NCI-H69 (cell line): ENCODE data around the gene WFDC2.
"Not testable (repeated sequence)": the region's sequence is repeated elsewhere in the genome, so short reads cannot be mapped to it uniquely, and the experiment has no call there.

Source experiments
- DNase-seq: peaks from one replicate; lab custom pipeline; 2025; lab: John Stamatoyannopoulos, UW

WFDC2 gene

DNA sequence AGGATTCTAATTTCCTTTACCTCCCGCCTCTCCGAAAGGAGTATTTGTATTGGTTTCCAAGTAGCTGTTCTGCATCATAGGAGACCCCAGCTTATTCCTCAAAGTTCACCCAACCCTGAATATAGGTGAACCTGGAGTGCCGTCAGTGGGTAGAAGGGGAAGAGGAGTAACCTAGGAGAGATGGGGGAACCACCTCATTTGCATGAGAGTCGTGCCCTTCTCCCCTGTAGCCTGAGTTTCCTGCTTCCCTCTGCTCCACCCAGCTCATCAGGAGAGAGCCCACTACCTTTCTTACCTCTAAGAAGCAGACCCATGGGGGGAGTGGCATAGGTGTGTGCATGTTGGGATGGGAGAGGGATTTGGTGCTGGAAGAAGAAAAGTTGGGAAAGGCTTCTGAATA is 17.3 kb upstream of the WFDC2 start:
- no peak for DNase-seq

DNA sequence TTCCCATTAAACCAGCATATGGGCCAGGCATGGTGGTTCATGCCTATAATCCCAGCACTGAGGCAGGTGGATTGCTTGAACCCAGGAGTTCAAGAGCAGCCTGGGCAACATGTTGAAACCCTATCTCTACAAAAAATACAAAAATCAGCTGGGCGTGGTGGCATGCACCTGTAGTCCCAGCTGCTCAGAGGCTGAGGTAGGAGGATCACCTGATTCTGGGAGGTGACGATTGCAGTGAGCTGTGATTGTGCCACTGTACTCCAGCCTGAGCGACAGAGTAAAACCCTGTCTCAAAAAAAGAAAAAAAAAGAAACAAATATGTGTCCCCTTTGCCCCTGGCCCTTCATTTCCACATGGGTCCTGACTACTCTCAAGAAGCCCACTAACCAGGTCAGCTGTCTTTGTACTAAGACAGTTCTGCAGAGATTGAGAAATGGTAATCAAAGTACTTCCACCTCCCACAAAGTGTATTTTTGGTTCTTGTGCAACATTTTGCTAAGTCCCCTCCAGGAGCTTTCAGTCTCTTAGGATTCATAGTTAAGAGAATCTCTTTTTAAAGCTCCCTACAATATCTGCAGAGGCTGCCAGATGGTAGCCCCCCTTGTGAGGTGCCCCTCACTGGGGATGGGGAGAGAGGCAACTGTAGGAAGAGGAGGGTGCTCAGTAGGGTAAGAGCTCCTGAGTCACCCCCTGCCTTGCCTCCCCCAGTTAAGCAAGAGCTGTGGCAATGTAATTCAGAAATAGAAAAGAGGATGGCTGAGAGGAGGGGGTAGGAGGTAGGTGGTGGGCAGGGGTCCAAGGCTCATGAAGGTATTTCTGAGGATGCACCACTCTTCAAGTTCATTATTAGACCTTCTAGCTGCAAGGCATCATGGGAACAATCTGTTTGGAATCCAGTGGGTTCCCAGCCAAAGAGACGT is 16.5 kb upstream of the WFDC2 start:
- no peak for DNase-seq

DNA sequence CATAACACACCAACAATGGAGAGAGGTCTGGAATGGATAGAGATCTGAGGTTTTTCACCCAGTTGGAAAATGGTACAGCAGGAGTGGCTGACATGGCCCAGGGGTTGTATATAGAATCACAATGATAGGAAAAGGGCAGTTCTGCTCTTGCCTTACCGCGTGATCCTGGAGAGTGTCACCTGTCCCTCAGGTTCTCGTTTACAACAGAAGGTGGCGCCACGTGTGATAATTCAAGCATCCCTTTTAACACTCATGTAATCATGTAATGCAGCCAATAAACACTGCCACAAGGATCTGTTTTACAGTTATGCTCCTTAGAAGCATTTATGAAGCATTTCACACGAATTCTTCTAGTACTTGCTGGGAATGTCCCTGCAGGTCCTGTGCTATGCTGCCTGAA is 12.9 kb upstream of the WFDC2 start:
- peak; percentile 61 for DNase-seq

DNA sequence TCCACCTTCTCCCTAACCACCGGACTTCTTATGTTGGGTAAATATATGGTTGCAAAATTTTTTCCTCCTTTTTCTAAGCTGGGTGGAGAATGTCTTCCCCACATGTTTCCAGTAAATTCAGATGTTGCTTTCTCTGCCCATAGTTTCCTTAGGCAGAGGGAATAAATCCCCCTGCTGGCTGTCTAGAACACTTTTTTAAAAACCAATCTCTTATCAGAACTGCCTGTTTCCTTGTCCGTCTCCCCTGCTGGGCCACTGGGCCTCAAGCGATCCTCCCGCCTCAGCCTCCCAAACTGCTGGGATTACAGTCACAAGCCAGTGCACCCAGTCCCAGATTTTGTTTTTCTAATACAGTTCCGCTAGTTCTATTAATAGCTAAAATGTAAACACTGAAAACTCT is 9.9 kb upstream of the WFDC2 start:
- DNase-seq: no peak

DNA sequence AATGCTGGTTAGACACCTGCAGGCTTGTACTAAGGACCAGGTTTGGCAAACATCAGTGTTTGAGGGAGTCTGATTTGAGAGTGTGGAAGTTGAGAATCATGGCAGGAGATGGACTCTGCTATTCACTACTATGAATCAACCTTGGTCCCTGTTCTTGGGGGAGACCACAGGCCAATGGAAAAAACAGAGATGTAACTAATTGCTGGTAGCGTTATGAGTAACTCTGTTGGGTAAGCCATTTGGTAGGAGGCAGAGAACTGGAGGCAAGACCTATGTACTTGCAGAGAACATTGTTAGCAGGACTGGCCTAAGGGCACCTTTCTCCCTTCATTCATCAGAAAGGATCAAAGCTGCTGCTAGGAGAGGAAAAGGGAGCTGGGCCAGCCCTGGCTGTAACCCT is 8.3 kb upstream of the WFDC2 start:
- DNase-seq: no peak

DNA sequence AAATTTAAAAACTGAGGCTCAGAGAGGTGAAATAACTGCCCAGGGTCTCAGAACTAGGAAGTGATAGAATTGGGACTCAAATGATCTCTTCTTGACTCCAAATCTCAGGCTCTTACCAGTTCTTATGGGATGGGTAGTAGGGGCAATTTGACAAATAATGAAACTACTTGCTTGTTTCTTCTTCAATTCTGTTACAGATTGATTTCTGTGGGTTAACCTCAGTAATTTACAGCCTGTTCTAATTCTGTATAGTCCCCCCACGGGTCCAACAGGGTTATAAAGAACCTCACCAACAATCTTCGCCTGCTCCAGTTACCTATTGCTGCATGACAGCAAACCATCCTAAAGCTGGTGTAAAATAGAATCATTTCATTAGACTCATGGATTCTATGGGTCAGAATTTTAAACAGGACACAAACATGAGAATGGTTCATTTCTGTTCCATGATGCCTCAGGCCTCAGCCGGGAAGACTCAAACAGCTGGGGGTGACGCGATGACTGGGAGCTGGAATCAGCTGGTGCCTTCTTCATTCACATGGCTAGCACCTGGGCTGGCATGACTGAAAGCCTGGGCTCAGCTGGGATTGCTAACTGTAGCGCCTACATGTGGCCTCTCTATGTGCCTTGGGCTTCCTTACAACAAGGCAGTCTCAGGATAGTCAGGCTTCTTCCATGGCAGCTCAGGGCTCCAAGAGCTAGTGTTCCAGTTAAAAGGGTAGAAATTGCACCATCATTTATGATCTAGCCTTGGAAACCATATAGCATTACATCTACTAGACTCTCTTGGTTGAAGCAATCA is 6.6 kb upstream of the WFDC2 start:
- DNase-seq: no peak

DNA sequence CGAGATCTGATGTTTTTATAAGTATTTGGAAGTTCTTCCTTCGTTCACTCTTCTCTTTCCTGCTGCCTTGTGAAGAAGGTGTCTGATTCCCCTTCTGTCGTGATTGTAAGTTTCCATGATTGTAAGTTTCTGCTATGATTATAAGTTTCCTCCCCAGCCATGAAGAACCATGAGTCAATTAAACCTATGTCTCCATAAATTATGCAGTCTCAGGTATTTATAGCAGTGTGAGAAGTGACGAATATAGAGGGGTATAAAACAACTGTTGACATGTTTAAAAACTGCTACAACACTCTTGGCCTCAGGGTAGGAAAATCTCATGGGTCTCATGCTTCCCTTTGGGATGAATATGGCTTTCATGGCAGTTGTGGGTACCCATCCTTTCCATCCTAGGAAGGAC is 5.8 kb upstream of the WFDC2 start:
- DNase-seq: no peak

DNA sequence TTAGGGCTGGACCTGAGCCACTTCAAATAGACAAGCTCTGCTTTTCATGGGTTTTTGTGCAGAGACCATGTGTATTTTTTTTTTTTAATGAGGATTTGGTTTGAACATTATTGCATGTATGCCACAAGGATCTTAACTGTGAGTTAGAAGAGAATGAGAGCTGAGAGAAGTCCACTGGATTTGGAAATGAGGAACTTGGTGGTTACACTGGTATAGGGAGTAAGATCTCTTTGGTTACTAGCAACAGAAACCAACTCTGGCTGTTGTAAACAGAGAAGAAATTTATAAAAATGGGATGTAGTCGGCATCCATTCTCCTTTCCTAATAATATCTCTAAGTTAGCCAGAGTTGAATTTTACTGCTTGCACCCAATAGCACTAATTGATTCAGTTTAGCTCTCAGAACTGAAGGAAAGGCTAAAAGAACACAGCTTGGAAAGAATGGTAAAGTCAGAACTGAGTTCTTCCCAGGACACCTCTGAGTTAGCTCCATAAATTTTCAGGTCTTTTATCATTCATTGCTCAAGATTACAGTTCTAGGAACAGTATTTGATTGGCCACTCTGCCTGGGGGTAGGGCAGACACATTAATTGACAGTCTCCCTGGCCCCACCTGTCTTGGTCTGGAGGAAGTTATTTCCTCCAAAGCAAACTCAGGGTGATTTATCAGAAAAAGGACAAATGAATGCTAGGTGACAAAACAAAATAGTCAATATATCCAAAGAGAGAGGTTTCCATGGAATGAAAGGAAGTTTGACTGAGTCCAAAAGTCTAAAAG is 3.9 kb upstream of the WFDC2 start:
- DNase-seq: no peak

DNA sequence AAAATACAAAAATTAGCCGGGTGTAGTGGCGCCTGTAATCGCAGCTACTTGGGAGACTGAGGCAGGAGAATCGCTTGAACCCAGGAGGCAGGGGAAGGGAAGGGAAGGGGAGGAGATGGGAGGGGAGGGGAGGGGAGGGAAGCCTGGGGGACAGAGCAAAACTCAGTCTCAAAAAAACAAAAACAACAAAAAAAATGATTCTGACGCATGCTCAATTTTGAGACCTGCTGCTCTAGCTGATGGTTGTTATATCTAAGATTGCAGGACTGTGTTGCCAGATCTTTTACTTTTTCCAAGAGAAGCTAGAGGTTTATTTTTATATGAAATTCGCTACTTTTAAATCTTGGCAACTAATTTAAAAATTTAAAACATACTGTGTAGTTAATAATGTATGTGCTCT is 2.4 kb upstream of the WFDC2 start:
- DNase-seq: no peak

DNA sequence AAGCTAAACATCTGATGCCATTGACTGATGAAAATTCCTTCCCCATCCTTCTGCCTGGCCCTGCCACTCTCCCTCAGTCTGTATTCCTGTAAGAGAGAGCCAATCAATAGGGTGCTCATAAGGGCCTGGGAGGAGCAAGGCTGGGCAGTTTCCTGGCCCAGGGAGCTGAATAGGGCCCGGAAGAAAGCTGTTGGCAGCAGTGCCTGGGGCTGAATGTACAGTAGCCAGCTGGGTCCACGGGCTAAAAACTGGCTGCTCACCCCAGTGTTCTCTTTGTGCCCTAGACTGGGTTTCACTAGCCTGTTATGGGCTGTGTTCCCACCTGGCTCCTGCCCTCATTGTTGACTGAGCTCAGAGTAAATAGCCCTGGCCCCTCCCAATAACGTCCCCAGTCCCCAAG is 1.7 kb upstream of the WFDC2 start:
- peak; percentile 86 for DNase-seq

DNA sequence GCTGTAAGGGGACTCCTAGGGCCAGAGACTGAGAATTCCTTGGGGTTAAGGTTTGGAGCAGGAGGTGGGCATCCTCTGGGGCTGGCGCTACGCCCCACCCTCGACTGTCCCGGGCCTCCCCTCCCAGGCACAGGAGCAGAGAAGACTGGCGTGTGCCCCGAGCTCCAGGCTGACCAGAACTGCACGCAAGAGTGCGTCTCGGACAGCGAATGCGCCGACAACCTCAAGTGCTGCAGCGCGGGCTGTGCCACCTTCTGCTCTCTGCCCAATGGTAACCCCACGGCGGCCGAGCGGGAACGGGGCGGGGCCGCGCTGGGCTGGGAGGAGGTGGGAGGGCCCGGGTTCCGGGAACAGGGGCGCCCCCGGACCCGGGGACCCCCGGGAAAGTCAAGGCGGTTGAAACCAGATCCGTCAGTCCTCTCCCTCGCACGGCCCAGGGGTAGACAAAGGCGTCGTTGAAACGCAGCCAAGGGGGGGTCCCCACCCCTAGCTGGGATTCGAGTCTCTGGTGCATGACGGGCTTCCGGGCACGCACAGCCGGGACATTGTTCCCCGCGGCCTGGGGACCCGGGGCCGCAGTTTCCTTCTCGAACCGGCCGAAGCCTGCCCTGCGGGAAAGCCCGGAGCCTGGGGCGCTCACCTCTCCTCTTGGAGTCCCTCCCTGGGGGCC is 844 bp downstream of the WFDC2 start:
- DNase-seq: peak; percentile 68

DNA sequence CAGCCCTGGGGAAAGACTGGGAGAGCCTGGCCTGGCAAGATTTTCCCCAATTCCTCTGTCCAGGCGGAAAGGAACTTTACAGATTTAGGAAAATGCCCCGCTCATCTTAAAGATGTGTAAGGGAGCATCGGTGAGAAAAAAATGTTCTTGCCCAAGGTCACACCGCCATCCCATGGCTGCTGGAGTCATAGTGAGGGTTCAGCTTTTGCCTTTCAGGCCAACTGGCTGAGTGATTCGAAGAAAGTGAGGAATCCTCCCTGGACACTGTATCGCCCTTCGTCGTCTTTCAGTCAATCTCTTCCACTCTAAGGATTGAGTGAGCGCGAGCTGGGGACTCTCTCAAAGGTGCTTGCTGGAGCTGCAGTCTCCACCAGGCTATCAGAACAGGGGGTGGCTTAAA is 1.4 kb downstream of the WFDC2 start:
- no peak for DNase-seq

DNA sequence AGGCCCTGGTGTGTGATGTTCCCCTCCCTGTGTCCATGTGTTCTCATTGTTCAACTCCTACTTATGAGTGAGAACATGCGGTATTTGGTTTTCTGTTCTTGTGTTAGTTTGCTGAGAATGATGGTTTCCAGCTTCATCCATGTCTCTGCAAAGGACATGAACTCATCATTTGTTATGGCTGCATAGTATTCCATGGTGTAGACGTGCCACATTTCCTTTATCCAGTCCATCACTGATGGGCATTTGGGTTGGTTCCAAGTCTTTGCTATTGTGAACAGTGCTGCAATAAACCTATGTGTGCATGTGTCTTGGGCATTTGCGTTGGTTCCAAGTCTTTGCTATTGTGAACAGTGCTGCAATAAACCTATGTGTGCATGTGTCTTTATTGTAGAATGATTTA is 2.7 kb downstream of the WFDC2 start:
- DNase-seq: not testable (repeated sequence)

DNA sequence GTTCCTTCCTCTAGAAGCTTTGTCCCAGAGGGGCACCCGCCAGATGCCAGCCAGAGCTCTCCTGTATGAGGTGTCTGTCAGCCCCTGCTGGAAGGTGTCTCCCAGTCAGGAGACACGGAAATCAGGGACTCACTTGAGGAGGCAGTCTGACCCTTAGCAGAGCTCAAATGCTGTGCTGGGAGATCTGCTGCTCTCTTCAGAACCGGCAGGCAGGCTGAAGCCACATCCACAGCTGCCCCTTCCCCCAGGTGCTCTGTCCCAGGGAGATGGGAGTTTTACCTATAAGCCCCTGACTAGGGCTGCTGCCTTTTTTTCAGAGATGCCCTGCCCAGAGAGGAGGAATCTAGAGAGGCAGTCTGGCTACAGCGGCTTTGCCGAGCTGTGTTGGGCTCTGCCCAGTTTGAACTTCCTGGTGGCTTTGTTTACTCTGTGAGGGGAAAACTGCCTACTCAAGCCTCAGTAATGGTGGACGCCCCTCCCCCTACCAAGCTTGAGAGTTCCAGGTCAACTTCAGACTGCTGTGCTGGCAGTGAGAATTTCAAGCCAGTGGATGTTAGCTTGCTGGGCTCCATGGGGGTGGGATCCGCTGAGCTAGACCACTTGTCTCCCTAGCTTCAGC is 8.1 kb downstream of the WFDC2 start:
- not testable (repeated sequence) for DNase-seq

DNA sequence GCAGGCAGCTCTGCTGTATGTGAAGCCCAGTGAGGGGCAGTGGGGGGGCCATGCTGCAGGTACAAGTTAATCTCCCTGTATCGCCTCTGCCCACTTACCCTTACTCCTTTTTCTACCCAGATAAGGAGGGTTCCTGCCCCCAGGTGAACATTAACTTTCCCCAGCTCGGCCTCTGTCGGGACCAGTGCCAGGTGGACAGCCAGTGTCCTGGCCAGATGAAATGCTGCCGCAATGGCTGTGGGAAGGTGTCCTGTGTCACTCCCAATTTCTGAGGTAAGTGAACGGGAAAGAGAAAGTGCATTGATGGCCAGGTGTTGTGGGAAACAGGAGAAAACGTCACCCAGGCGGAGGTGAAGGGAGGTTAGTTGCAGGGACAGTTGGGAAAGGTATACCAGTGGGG is 10.3 kb downstream of the WFDC2 start:
- DNase-seq: no peak

DNA sequence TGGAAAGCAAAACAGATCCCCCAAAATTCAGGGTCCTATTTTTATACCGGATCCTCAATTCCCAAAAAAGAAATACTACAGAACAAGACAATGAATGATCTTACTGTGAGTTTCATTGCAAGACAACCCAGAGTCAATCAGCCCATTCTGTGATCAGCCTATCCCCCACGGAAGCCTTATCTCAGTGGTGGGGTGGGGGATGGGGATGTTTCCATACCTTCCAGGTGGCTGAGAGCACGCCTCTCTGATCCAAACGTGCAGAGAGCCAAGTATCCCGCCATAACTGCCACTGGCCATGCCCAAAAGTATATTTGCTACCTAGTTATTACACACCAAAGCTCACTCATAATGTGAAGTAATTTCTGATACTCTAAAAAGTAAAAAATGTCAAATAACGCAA is 15.1 kb downstream of the WFDC2 start:
- DNase-seq: no peak

DNA sequence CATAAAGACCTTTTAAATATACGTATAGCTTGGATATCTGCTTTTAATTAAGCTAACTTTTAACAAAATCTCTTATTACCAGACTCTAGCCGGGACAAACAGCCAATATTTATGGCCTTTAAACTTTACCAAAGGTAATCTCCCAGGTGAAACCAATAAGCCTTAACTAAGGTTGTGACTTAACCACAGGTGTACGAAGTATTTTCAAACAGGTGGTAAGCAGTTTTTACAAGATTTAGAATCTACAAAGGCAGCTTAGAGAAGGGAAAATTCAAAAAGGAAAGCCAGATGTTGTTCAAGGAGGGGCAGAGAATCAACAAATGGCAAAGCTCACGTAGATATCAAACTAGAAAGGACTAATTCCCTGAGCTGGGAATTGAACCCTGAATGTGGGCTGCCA is 15.8 kb downstream of the WFDC2 start:
- DNase-seq: no peak

DNA sequence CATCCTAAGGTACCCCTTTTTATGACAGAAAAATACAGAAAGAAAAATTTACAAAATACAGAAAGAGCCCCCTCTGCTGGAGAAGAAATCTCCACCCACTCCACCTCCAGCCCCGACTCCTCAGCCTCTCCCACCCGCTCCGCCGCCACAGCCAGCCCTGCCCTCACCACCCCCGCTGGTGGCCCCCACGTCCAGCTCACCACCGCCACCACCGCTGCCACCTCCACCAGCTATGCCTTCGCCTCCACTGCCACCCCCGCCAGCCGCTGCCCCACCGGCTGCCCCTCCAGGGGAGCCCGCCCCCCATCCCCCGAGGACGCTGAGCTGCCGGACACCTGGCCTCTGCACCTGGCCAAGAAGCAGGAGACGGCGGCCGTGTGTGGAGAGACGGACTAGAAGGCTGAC is 17.7 kb downstream of the WFDC2 start:
- peak; percentile 7 for DNase-seq

DNA sequence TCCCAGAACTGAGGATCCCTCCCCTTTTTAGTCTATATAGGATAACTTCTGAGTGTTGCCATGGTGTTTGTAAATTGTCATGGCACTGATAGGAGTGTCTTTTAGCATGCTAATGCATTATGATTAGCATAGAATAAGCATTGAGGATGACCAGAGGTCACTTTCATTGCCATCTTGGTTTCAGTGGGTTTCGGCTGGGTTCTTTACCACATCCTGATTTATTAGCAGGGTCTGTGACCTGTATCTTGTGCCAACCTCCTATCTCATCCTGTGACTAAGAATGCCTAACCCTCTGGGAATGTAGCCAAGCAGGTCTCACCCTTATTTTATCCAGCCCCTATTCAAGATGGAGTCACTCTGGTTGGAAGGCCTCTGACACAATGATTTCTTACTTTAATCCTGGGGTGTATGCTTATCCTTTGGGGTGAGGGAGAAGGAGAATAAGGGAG is 19.6 kb downstream of the WFDC2 start:
- DNase-seq: no peak

DNA sequence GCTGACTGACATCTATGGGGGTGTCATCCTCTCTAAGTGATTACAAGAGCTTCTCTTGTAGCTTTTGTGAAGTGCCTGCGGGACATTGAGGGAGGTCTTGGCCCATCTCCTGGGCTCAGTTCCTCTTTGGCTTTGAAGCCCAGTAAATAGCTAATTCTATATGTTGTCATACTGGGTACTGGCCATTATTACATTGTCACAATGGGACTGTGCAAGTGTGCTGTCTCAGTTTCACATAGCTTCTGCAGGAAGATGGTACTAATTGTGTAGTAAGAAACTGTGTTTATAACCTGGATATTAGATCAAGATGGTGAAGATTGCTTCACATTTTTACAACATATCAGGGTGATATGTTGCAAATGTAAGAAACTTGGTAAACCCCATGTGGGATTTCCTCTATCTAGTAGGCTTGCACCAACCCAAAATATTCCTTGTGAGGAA is 26.0 kb downstream of the WFDC2 start:
- no peak for DNase-seq

DNA sequence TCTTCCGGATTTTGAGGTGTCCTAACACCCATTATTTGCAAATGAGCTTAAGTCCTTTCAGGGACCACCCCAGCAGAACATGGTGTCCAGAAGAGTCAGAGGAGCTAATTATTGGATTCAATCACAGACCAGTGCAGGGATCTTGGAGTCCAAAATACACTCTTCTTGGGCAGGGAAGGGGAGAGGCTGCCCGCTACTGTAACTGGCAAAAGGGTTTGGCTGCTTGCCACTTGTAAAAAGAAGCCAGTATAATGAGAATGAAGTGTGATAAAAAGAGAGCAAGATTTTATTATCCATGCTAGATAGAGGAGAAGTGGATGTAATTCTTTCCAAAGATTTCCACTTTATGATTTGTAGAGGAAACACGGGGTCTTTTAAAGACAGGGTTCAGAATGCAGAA is 26.6 kb downstream of the WFDC2 start:
- DNase-seq: no peak
